ENCODE measurements around the gene CDC27.
"Not testable (repeated sequence)": the region's sequence is repeated elsewhere in the genome, so short reads cannot be mapped to it uniquely, and the experiment has no call there.

CDC27 gene

DNA sequence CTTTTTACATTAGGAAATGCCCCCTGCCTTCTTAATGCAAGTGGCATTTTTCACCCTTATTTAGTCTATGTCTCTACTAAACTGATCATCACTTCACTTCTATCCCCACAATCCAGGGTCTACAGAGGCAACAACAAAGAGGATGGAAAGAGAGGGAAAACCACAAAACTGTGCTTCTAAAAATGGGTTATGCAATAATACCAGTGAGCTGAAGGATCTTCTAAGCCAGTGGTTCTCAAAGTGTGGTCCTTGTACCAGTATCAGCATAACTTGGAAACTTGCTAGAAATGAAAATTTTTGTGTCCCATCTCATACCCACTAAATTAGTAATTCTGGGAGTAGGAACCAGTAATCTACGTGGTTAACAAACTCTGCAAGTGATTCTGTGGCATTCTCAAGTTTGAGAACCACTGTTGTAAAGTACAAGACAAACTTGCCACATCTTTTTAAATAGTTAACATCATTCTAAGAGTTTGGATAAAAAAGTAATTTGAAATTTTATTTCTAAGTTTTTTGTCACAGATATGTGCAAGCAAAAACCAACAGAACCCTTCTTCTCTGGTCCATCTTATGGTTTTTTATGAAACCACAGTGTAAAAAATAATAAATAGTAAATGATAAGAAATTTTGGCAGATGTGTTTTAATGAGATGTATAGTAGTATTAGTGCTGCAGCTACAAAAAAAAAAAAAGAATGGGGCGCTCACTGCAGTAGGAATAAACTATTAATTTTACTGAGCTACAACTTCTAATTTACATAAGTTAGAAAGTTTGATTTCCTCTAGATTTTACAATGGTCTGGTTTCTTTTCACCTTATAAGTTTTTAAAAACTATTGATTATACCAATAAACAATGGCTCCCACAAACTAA is 16.2 kb downstream of the CDC27 start:
- Histone ChIP-seq H3K36me3 (ENCODE audit: control insufficient read depth, low read length) (peaks cover 92% of the 10 kb centered on the region), H3K27me3 (ENCODE audit: control insufficient read depth, low read length) (no peaks in the 10 kb centered on the region), H3K4me1 (ENCODE audit: control insufficient read depth, low read length) (peaks cover 59% of the 10 kb centered on the region), H4K20me1 (ENCODE audit: control insufficient read depth, insufficient read depth, low read depth, low read length) (peaks cover 8% of the 10 kb centered on the region), H3K9me2 (replicated peaks; ENCODE audit: control insufficient read depth, low read length) (no peaks in the 10 kb centered on the region), H3K9me3 (ENCODE audit: control insufficient read depth, insufficient read depth, low read length) (no peaks in the 10 kb centered on the region), H3K4me2 (ENCODE audit: low read length) (no peak overlapping the region), H3K4me3 (ENCODE audit: low read length) (no peak overlapping the region), H3F3A (ENCODE audit: control insufficient read depth, insufficient read depth) (peaks cover 4% of the 10 kb centered on the region; the same call in 1 of the 2 replicates), H3K79me2 (ENCODE audit: control insufficient read depth, low read length) (peaks cover 81% of the 10 kb centered on the region), H3K27ac (ENCODE audit: low read depth, low read length) (no peak overlapping the region)
- TF ChIP-seq EZH2phosphoT487 (IDR thresholded peaks at IDR 0.05; ENCODE audit: borderline replicate concordance, low read length): no peak
- TF ChIP-seq, protein P1, sequence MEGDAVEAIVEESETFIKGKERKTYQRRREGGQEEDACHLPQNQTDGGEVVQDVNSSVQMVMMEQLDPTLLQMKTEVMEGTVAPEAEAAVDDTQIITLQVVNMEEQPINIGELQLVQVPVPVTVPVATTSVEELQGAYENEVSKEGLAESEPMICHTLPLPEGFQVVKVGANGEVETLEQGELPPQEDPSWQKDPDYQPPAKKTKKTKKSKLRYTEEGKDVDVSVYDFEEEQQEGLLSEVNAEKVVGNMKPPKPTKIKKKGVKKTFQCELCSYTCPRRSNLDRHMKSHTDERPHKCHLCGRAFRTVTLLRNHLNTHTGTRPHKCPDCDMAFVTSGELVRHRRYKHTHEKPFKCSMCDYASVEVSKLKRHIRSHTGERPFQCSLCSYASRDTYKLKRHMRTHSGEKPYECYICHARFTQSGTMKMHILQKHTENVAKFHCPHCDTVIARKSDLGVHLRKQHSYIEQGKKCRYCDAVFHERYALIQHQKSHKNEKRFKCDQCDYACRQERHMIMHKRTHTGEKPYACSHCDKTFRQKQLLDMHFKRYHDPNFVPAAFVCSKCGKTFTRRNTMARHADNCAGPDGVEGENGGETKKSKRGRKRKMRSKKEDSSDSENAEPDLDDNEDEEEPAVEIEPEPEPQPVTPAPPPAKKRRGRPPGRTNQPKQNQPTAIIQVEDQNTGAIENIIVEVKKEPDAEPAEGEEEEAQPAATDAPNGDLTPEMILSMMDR (IDR thresholded peaks at IDR 0.05; ENCODE audit: low read depth, low read length, poor library complexity, severe bottlenecking): no peak

GRCh38 chr17:47170710-47171109 is 18.4 kb downstream of the CDC27 start:
- Histone ChIP-seq H3K4me3 (ENCODE audit: low read length) (no peak overlapping the region), H3K9me3 (ENCODE audit: control insufficient read depth, insufficient read depth, low read length) (no peaks in the 10 kb centered on the region), H3K27me3 (ENCODE audit: control insufficient read depth, low read length) (no peaks in the 10 kb centered on the region), H3K36me3 (ENCODE audit: control insufficient read depth, low read length) (peaks cover 90% of the 10 kb centered on the region), H3F3A (ENCODE audit: control insufficient read depth, insufficient read depth) (peaks cover 7% of the 10 kb centered on the region; the same call in 1 of the 2 replicates), H3K27ac (ENCODE audit: low read depth, low read length) (no peak overlapping the region), H3K79me2 (ENCODE audit: control insufficient read depth, low read length) (peaks cover 67% of the 10 kb centered on the region), H3K4me1 (ENCODE audit: control insufficient read depth, low read length) (peaks cover 44% of the 10 kb centered on the region), H4K20me1 (ENCODE audit: control insufficient read depth, insufficient read depth, low read depth, low read length) (peaks cover under 1% of the 10 kb centered on the region; the same call in 1 of the 2 replicates), H3K4me2 (ENCODE audit: low read length) (no peak overlapping the region), H3K9me2 (replicated peaks; ENCODE audit: control insufficient read depth, low read length) (no peaks in the 10 kb centered on the region)
- TF ChIP-seq, protein P1 (IDR thresholded peaks at IDR 0.05; ENCODE audit: low read depth, low read length, poor library complexity, severe bottlenecking): no peak
- TF ChIP-seq EZH2phosphoT487 (IDR thresholded peaks at IDR 0.05; ENCODE audit: borderline replicate concordance, low read length): no peak

DNA sequence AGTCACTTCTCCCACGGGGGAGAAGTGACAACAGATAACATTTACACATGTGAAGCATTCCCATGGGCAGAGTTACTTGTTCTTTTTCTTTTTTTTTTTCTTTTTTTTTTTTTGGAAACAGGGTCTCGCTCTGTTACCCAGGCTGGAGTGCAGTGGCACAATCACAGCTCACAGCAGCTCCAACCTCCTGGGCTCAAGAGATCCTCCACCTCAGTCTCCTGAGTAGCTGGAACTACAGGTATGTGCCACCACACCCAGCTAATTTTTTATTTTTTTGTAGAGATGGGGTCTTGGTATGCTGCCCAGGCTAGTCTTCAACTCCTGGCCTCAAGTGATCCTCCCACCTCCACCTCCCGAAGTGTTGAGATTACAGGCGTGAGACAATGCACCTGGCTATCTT is 20.2 kb downstream of the CDC27 start:
- Histone ChIP-seq H3K79me2 (ENCODE audit: control insufficient read depth, low read length) (peaks cover 57% of the 10 kb centered on the region), H3K36me3 (ENCODE audit: control insufficient read depth, low read length) (peaks cover 92% of the 10 kb centered on the region), H3F3A (ENCODE audit: control insufficient read depth, insufficient read depth) (peaks cover 13% of the 10 kb centered on the region; the same call in 1 of the 2 replicates), H3K4me1 (ENCODE audit: control insufficient read depth, low read length) (peaks cover 28% of the 10 kb centered on the region)
- not testable (repeated sequence) for H3K9me3 ChIP-seq (ENCODE audit: control insufficient read depth, insufficient read depth, low read length); H3K4me3 ChIP-seq (ENCODE audit: low read length); H4K20me1 ChIP-seq (ENCODE audit: control insufficient read depth, insufficient read depth, low read depth, low read length); H3K27ac ChIP-seq (ENCODE audit: low read depth, low read length); H3K4me2 ChIP-seq (ENCODE audit: low read length); H3K9me2 ChIP-seq (replicated peaks; ENCODE audit: control insufficient read depth, low read length); H3K27me3 ChIP-seq (ENCODE audit: control insufficient read depth, low read length)

GRCh38 chr17:47166854-47167253 is 22.2 kb downstream of the CDC27 start:
- H3K9me3 ChIP-seq (ENCODE audit: control insufficient read depth, insufficient read depth, low read length); H3K4me2 ChIP-seq (ENCODE audit: low read length); H4K20me1 ChIP-seq (ENCODE audit: control insufficient read depth, insufficient read depth, low read depth, low read length); H3K4me3 ChIP-seq (ENCODE audit: low read length); H3K9me2 ChIP-seq (replicated peaks; ENCODE audit: control insufficient read depth, low read length); H3K27ac ChIP-seq (ENCODE audit: low read depth, low read length); H3K27me3 ChIP-seq (ENCODE audit: control insufficient read depth, low read length): not testable (repeated sequence)
- H3K36me3 ChIP-seq (ENCODE audit: control insufficient read depth, low read length): peaks cover 89% of the 10 kb centered on the region
- H3F3A ChIP-seq (ENCODE audit: control insufficient read depth, insufficient read depth): peaks cover 17% of the 10 kb centered on the region
- H3K4me1 ChIP-seq (ENCODE audit: control insufficient read depth, low read length): peaks cover 37% of the 10 kb centered on the region
- peaks cover 48% of the 10 kb centered on the region for H3K79me2 ChIP-seq (ENCODE audit: control insufficient read depth, low read length)
